Glomerular visceral epithelial cell (primary cell): ENCODE results near the gene KRR1.

Experiments used
- DNase-seq: peaks from one replicate; pipeline ENCODE4 v3.0.0-alpha.2; 2016; ENCODE audit errors: extremely low spot score

KRR1 gene

DNA sequence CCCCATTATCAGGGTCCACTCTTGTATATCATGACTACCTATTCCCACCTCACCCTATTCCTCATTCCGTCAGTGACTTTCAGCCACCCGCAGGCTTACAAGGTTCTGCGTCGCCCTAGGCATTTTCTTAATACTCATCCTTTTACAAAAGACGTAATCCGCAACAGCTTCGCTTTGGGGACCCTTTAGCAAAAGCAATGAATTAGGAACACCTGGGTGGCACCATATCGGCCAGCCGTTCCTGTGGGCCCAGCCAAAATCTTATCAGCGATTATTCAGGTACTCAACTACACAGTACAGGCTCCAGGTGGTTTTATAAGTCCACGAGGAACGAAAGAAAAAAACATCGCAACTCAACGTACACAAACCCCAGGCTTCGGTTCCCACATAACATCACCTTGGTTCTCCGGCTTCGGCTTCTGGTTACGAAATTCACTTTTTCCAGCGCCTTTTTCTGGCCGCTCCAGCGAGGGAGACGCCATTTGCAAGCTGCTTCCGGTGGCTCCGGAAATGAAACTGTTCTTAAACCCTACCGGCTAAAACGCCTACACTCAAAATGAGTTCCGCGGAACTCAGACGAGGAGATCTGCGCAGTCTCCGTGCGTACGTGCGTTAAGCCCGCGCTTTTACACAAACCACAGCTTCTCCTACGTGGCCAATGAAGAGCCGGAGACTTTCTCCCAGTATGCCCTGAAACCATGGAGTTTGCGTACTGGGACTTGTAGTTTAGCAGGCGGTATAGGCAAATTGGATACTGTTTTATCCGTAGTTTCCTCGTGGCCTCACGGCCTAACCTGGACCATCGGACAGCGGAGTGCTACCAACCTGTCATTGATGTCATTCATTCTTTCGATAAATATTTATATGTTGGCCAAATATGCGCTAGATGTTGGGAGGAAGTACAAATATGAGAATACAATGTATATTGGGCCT is at the start of gene KRR1:
Gene KRR1 (minus strand): TSS at position 494 of the 933 bp plus-strand sequence. CDS start 12 bp downstream, at position 482.
- peak; percentile 96 for DNase-seq

- peak; percentile 16 for DNase-seq
These were observed 48.8 kb upstream of the KRR1 start for GRCh38 chr12:75560167-75560566.

DNA sequence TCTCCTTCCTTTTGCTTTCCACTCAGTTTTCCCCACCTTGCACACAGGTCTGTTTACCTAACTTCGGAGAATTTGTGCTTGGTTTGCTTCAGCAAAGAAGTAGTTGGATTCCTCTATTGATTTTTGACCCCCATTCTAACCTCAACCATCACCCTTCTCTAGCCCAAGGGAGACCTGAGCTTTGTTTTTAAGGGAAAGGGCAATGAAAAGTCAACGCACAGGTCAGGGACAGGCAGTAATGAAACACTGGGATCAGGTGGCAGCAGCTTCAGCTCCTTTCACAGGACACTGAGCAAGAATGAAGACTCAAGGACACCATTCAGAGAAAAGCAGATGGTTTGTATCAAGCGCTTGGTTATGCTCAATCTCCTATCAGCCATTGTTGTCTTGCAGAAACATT is 46.9 kb upstream of the KRR1 start:
- DNase-seq: no peak

DNA sequence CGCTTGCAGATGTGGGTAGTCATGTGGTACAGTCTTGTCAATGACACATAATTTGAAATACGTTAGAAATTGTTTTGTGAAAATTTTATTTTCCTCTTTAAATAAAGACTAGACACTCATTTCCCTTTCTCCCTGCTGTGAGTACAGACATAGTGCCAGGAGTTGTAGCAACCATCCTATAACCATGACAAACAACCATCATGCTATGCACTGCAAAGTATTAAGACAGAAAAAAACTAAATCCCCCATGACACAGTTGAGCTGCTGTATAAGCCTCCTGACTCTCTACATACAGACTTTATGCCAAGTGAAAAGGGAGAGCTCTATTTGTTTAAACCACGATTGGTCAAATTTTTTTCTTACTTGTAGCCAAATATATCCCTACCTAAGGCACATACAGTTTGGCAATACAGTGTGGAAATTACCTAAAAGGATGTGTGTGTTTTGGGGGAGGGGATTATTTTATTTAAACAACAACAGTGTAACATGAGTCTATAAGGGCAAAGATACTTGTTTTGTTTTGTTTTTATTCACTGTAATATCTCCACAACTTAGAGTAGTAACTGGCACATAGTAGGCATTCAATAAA is 45.0 kb upstream of the KRR1 start:
- DNase-seq: no peak

GRCh38 chr12:75554556-75554880 is 43.1 kb upstream of the KRR1 start:
- no peak for DNase-seq

DNA sequence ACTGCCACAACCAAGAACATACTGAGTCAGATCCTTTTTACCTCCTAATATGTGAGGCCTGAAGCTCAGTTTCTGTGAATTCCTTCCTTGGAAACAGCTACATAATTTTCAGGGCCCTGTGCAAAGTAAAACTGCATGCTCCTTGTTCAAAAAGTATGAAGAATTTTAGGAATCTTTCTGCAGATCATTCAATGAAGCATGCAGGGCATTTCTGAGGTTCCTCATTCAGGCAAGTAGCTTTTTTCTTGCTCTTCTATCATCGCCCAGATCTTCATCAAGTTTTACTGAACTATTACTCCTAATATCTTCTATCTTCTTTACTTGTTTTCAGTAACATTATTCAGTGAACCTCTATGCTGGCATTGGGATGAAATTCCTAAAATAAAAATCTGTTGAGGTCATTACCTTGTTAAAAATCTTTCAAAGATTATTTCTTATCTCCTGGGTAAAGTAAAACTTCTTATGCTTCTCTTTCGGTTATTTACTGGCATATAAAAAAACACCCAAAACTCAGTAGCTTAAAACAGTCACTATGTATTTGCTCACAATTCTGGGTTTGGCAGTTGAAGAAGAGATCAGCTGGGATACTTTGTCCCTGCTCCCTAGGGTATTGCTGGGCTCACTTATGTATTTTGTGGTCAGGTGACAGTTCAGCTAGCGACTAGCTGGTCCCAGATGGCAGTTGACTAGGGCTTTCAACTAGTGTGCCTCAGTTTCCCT is 42.6 kb upstream of the KRR1 start:
- no peak for DNase-seq

DNA sequence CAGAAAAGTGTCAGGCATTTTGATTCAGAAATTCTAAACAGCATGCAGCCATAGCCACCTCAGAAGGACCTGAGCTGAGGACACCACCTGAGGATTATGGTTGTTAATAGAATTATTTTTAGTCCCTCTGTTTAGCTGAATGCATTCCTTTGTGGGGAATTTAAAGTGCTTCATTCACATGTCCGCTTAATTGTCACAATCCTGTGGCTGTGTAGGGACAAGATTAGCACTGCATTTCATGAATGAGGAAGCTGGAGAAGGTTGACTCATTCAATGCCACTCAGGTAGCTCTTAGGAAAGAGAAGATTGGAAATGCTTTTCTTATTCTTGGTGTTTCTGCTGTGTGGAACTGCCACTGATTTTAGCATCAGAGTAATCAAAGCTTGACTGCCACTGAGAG is 42.0 kb upstream of the KRR1 start:
- DNase-seq: no peak

DNA sequence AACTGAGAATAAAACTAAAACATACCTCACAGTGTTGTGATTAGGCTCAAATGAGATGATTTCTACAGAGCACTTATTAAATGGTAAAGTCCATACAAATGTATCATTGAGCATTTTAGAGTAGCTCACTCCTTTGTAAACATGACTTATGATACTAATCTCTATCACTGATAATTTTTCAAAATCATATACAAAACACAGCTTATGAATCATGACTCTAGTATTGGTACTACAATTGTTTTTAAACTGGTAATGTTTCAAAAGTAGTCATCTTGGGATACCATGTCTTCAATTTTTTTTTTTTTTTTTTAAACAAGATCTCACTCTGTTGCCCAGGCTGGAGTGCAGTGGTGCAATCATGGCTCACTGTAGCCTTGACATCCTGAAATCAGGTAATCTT is 40.1 kb upstream of the KRR1 start:
- no peak for DNase-seq

- DNase-seq: no peak
These were observed 39.2 kb upstream of the KRR1 start for GRCh38 chr12:75550401-75551240.

DNA sequence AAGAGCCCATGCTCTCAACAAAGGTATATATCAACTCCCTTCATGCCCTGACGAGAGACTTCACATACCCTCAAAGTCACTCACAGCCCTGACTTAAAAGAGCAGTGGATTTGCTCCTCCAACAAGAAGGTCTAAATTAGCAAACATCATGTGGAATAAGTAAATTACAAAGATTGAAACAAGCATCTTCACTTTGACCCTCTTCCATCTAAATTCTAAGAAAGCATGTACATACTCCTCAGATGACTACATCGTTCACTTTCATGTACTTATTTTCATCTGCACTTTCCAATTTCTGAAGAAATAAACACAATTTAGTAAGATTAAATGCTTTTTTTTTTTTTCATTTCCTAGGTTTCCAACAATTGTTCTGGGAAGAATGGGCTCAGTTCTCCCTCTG is 38.6 kb upstream of the KRR1 start:
- no peak for DNase-seq

- DNase-seq: no peak
These were observed 37.5 kb upstream of the KRR1 start for GRCh38 chr12:75548879-75549278.

DNA sequence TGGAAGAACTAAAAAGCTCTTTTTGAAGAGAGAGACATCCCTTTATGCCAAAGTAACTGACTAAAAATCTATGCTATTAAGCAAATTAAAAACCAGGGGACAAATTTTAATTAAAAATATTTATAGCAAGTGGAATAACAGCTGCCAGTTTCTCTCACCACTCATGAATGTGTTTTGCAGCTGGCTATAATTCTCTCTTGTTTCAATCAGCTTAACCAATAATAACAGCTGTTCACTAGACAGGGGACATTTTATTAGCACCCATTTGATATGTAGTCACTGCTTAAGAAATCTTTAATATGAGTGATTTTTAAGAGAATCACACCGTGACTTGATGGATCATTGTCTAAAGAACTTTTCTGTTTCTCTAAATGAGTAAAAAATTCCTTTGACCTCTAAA is 34.2 kb upstream of the KRR1 start:
- no peak for DNase-seq

GRCh38 chr12:75543529-75543928 is 32.1 kb upstream of the KRR1 start:
- no peak for DNase-seq

GRCh38 chr12:75542942-75543341 is 31.5 kb upstream of the KRR1 start:
- no peak for DNase-seq

DNA sequence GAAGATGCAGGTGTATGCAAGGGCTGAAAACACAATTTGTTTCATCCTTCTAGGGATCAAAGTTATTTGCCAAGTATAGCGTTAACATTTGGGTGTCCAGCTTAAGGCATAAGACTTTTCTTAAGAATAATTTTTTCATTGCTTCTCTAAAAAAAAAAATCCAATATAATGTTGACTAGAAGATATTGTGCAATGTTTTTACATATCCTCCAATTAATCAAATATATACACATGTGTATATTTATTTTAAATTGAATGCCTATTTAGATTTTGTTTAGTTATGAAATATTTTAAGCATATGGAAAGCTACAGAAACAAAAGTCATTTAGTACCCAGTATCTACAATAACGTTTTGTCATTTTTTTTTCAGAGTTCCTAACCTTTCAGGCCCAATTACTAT is 28.5 kb upstream of the KRR1 start:
- no peak for DNase-seq

- no peak for DNase-seq
These were observed 21.8 kb upstream of the KRR1 start for GRCh38 chr12:75533239-75533638.

DNA sequence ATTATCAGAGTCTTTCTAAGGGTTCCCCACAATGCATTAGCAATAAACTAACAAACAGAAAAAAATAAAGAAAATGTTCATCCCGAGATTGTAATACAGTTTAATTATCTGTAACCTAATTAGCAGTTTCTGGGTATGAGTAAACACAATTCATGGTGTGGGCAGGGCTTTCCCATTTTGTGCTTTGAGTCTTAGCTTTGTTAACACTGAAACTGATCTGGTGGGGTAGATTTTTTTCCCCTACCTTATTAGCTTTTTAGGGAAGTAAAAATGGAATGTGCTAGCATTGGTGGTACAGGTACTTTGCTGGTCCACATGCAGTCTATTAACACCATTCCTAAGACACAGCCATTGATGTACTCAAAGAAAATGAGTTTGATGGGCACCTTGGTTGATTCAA is 18.4 kb upstream of the KRR1 start:
- no peak for DNase-seq

DNA sequence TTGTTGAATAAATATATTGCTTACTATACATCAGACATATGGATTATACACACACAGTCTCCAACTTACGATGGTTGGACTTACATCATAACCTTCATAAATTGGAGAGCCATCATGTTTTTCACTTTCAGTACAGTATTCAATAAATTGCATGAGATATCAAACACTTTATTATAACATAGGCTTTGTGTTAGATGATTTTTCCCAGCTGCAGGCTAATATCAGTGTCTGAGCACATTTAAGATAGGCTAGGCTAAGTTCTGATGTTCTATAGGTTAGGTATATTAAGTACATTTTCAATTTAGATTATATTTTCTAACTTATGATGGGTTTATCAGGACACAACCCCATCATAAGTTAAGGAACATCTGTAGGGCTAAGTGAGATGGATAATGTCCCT is 17.9 kb upstream of the KRR1 start:
- no peak for DNase-seq

GRCh38 chr12:75528692-75529091 is 17.3 kb upstream of the KRR1 start:
- no peak for DNase-seq

GRCh38 chr12:75528272-75528671 is 16.9 kb upstream of the KRR1 start:
- no peak for DNase-seq

DNA sequence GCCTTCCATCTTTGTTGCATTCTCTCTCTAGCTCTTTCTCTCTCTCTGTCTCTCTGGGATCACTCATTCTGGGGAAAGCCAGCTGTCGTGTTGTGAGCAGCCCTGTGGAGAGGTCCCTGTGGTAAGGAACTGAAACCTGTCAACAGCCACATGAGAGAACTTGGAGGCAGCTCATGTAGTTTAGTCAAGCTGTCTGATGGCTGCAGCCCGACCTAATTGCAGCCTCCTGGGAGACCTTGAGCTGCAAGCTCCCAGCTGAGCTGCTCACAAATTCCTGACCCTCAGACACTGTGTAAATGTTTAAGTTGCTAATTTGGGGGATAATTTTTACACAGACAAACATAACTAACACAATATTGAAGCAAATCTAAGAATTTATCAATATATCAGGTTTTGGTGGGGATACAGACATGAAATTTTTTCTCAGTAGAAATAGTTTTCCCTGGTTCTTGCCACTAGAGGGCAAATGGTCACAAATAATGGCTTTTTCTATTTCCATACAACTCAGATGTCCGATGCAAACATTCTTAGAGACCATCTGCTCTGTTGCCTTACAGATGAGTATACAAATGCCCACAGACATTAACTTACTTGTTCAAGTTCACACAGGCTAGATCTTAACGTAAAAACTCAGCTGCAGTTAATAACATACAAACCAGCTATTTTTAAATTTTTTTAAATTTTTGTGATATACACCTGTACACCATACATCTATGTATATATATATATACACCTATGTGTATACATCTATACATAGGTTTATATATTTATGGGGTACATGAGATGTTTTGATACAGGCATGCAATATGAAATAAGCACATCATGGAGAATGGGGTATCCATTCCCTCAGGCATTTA is 15.5 kb upstream of the KRR1 start:
- peak; percentile 53 for DNase-seq
